ENCODE results near the gene CXCL9.
"Not testable (repeated sequence)": the region's sequence is repeated elsewhere in the genome, so short reads cannot be mapped to it uniquely, and the experiment has no call there.

GRCh38 chr4:76049860-76050416 lies 42.6 kb upstream of the CXCL9 start:
- not testable (repeated sequence) for TF ChIP-seq CTCF (IDR thresholded peaks at IDR 0.05; ENCODE audit: poor library complexity); EZH2 (IDR thresholded peaks at IDR 0.05; ENCODE audit: borderline replicate concordance)
